Neuronal stem cell (in vitro differentiated cells): Measurements from ENCODE around the gene EPHA2.

Experiments used
- DNase-seq: peaks from one replicate; pipeline ENCODE4 v3.0.0-alpha.2; 2013; ENCODE audit warnings: low spot score
- H2AFZ ChIP-seq: one replicate; pipeline ENCODE4 v1.6.1; 2013; ENCODE audit warnings: mild to moderate bottlenecking, low read length, inconsistent platforms
- H2AK5ac ChIP-seq: 2 replicates; pipeline ENCODE4 v1.6.1; 2013; ENCODE audit warnings: low read depth, mild to moderate bottlenecking, inconsistent platforms, low read length, moderate library complexity, mixed read lengths
- H2BK120ac ChIP-seq: 2 replicates; pipeline ENCODE4 v1.6.1; 2013; ENCODE audit warnings: low read depth, mild to moderate bottlenecking, inconsistent platforms, low read length, moderate library complexity, mixed read lengths
- H2BK12ac ChIP-seq: one replicate; pipeline ENCODE4 v1.6.1; 2013; ENCODE audit warnings: low read length, inconsistent platforms
- H2BK15ac ChIP-seq: 2 replicates; pipeline ENCODE4 v1.6.1; 2013; ENCODE audit warnings: mild to moderate bottlenecking, low read length, inconsistent platforms, mixed read lengths
- H2BK5ac ChIP-seq: one replicate; pipeline ENCODE4 v1.6.1; 2013; ENCODE audit warnings: inconsistent platforms, mild to moderate bottlenecking, low read length, moderate library complexity
- H3K14ac ChIP-seq: one replicate; pipeline ENCODE4 v1.6.1; 2013; ENCODE audit warnings: low read length, inconsistent platforms
- H3K18ac ChIP-seq: 2 replicates; pipeline ENCODE4 v1.6.1; 2013; ENCODE audit warnings: low read length, inconsistent platforms
- H3K23ac ChIP-seq: 2 replicates; pipeline ENCODE4 v1.6.1; 2013; ENCODE audit warnings: low read depth, mild to moderate bottlenecking, mixed read lengths, low read length, inconsistent platforms; ENCODE audit not compliant: poor library complexity
- H3K27ac ChIP-seq: replicated peaks from 3 replicates; pipeline ENCODE4 v1.5.1; 2013; ENCODE audit warnings: low read length, inconsistent platforms
- H3K27me3 ChIP-seq, 3 experiments: 2 replicates each; pipeline ENCODE4 v1.6.1; 2013; ENCODE audit warnings: low read length in 3 of 3, mild to moderate bottlenecking in 2 of 3, inconsistent platforms in 1 of 3, low read depth in 1 of 3, mixed read lengths in 1 of 3, moderate library complexity in 1 of 3; ENCODE audit not compliant: control insufficient read depth in 3 of 3, insufficient read depth in 3 of 3
- H3K36me3 ChIP-seq, 2 donors: replicated peaks in 1 of 2; 2 replicates each; pipeline ENCODE4 v1.6.1; 2013; ENCODE audit warnings: low read length in 2 of 2; ENCODE audit not compliant: control insufficient read depth in 2 of 2, insufficient read depth in 2 of 2
- H3K4ac ChIP-seq: 2 replicates; pipeline ENCODE4 v1.6.1; 2013; ENCODE audit warnings: inconsistent platforms, mild to moderate bottlenecking, low read length, moderate library complexity
- H3K4me1 ChIP-seq, 2 donors: 1 replicate in 1 of 2; 2 replicates in 1 of 2; pipeline ENCODE4 v1.6.1; 2013; ENCODE audit warnings: low read length in 2 of 2, low read depth in 1 of 2; ENCODE audit not compliant: control insufficient read depth in 2 of 2, insufficient read depth in 1 of 2
- H3K4me2 ChIP-seq: one replicate; pipeline ENCODE4 v1.6.1; 2013; ENCODE audit warnings: mild to moderate bottlenecking, low read length, inconsistent platforms; ENCODE audit not compliant: insufficient read depth, poor library complexity, severe bottlenecking
- H3K4me3 ChIP-seq, 2 donors: 2 replicates each; pipeline ENCODE4 v1.5.1; 2013; ENCODE audit warnings: low read length in 2 of 2, mild to moderate bottlenecking in 2 of 2, inconsistent platforms in 1 of 2, moderate library complexity in 1 of 2
- H3K79me1 ChIP-seq: one replicate; pipeline ENCODE4 v1.6.1; 2013; ENCODE audit warnings: low read depth, mild to moderate bottlenecking, inconsistent platforms, low read length, moderate library complexity
- H3K9ac ChIP-seq: one replicate; pipeline ENCODE4 v1.6.1; 2013; ENCODE audit warnings: mild to moderate bottlenecking, low read depth, low read length, inconsistent platforms; ENCODE audit not compliant: poor library complexity
- H3K9me3 ChIP-seq, 2 donors: replicated peaks in 1 of 2; 2 replicates each; pipeline versions ENCODE3 to v1.6.1; 2013; ENCODE audit warnings: low read length in 2 of 2, mild to moderate bottlenecking in 2 of 2, inconsistent platforms in 1 of 2, low read depth in 1 of 2, mixed read lengths in 1 of 2, moderate library complexity in 1 of 2; ENCODE audit not compliant: control insufficient read depth in 2 of 2, insufficient read depth in 1 of 2
- H4K8ac ChIP-seq: one replicate; pipeline ENCODE4 v1.6.1; 2013; ENCODE audit warnings: low read depth, mild to moderate bottlenecking, inconsistent platforms, low read length, moderate library complexity
- H4K91ac ChIP-seq: one replicate; pipeline ENCODE4 v1.6.1; 2013; ENCODE audit warnings: low read length, low read depth, mild to moderate bottlenecking, inconsistent platforms; ENCODE audit not compliant: poor library complexity
- WGBS, 2 donors: extraction: QIAGEN DNeasy Blood & Tissue Kit; methylation state at CpG; one replicate each; pipeline ENCODE4 v1.1.7; 2013; ENCODE audit warnings: missing lambda C conversion rate in 2 of 2, mixed read lengths in 1 of 2; ENCODE audit not compliant: insufficient read length in 2 of 2, insufficient replicate concordance in 1 of 2; ENCODE audit errors: extremely low coverage in 2 of 2; 5-methylcytosine and 5-hydroxymethylcytosine counted together

Gene EPHA2

DNA sequence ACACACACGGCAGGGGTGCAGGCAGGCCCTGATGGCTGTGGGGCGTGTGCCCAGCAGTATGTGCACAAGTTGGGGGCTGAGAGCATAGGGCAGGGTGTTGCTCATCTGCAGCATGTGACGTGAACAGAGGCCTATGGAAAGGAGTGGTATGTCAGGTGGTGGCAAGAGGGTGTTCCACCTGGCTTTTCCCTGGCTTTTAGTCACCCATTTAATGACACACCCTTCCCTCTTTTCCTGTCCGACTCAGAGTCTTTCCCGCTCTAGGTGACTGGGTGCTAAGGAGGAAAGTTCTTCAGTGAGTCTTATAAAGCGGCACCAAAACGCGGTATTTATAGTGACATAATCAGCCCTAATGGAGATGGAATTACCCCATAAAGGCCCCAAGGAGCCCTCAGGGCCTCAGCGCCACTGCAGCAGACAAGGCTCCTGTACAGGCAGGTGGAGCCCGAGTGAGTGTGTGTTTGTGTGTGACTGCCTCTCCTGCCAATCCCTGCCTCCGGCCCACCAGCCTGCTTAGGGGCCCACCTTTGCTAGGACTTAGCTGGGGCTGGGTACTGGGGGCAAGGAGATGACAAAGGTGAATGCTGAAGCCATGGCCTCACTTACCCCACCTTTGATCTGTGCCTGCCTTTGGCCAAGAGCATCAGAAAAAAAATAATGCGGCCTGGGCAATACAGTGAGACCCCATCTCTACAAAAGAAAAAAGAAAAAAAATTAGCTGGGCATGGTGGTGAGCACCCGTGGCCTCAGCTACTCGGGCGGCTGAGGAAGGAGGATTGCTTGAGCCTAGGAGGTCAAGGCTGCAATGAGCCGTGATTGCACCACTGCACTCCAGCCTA, 3.3 kb upstream of the EPHA2 start:
- Histone ChIP-seq H2AFZ (no peak overlapping the region), H2AK5ac (peak overlapping the region; percentile 66), H2BK15ac (peak overlapping the region; percentile 30), H3K18ac (peak overlapping the region; percentile 78), H3K4me3 (peak overlapping the region in 1 of 2 donors; percentile 64), H3K36me3 (no peaks in the 10 kb centered on the region), H3K4ac (no peak overlapping the region), H4K91ac (no peak overlapping the region), H3K79me1 (peaks cover 3% of the 10 kb centered on the region), H3K9me3 (peaks cover 0 to 2% of the 10 kb centered on the region in 2 donors), H3K27ac (no peak overlapping the region), H3K4me1 (peaks cover 17 to 22% of the 10 kb centered on the region in 2 donors), H2BK12ac (peak overlapping the region; percentile 64), H3K4me2 (no peak overlapping the region), H2BK5ac (peak overlapping the region; percentile 62), H3K27me3 (no peaks in the 10 kb centered on the region), H2BK120ac (no peak overlapping the region), H3K14ac (no peak overlapping the region), H3K9ac (no peak overlapping the region), H4K8ac (no peak overlapping the region), H3K23ac (no peak overlapping the region)
- WGBS, 2 donors, result no CpG with 5 or more reads among the region's 16 CpGs
- DNase-seq, result no peak

DNA sequence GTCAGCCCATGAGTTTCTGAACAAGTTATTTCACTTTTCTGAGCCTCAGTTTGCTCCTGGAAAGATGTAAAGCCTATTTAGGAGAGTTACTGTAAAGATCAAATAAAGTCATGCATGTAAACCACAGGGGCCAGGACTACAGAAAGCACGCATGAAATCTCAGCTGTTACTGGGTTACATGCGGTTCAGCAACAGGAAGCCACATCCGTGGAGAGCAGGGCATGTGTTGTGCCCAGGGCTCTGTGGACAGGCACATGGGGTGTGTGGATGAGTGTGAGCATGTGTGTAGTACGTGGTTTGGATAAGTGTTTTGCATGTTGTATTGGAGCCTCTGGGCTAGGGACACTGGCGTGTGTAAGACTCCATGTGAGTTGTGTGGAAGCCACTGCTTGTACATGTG, 2.2 kb upstream of the EPHA2 start:
- no peak overlapping the region for H3K23ac ChIP-seq
- no peak overlapping the region for H3K4ac ChIP-seq
- H2AFZ ChIP-seq, result no peak overlapping the region
- H3K9me3 ChIP-seq, result peaks cover 0 to 2% of the 10 kb centered on the region in 2 donors
- H2BK15ac ChIP-seq, result peak overlapping the region; percentile 93
- H3K18ac ChIP-seq, result peak overlapping the region; percentile 15
- no CpG with 5 or more reads among the region's 5 CpGs for WGBS, 2 donors
- no peaks in the 10 kb centered on the region for H3K27me3 ChIP-seq
- no peaks in the 10 kb centered on the region for H3K36me3 ChIP-seq
- no peak overlapping the region for H4K91ac ChIP-seq
- DNase-seq, result no peak
- H3K27ac ChIP-seq, result no peak overlapping the region
- H2BK12ac ChIP-seq, result no peak overlapping the region
- H3K4me3 ChIP-seq, result no peak overlapping the region
- no peak overlapping the region for H4K8ac ChIP-seq
- H3K14ac ChIP-seq, result no peak overlapping the region
- H3K4me2 ChIP-seq, result no peak overlapping the region
- H2AK5ac ChIP-seq, result no peak overlapping the region
- no peak overlapping the region for H2BK5ac ChIP-seq
- no peak overlapping the region for H2BK120ac ChIP-seq
- peaks cover 6% of the 10 kb centered on the region for H3K79me1 ChIP-seq
- H3K9ac ChIP-seq, result no peak overlapping the region
- H3K4me1 ChIP-seq, result peaks cover 26 to 29% of the 10 kb centered on the region in 2 donors

DNA sequence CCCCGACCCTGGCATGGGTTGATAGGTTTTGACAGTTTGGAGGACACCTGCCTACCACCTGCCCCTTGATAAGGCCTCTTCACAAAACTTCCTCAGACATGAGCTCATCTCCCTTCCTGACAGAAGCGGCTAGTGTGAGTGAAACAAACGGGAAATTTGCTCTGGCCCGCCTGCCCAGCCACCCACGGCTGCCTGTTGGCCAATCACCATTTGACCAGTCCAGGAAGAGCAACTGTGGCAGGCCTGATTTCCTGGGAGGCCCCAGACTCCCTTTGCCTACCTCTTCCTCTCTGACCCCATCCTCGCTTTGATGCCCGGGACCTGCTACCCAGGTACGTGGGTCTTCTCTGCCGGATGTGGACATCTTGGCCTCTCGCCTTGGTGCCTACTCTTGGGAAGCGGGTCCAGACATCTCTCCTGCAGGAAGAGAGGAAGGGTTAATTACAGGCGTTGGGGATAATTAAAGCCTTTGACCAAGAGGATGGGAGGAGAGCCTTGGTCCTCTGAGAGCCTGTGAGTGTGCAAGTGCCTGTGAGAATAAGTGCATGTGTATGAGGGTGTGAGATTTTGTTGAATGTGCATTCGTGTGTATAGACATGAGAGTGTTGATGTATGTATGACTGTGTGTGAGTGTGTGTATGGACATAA, 1.1 kb upstream of the EPHA2 start:
- 100% methylated on average over 1 of the region's 13 CpGs; no CpG with 5 or more reads in 1 of the 2 donors for WGBS, 2 donors
- H3K4me3 ChIP-seq, result no peak overlapping the region
- H2BK5ac ChIP-seq, result no peak overlapping the region
- H4K91ac ChIP-seq, result peak overlapping the region; percentile 49
- no peak overlapping the region for H4K8ac ChIP-seq
- H3K18ac ChIP-seq, result peak overlapping the region; percentile 76
- H2BK12ac ChIP-seq, result peak overlapping the region; percentile 67
- peaks cover 0 to 2% of the 10 kb centered on the region in 2 donors for H3K9me3 ChIP-seq
- no peak overlapping the region for H2AK5ac ChIP-seq
- DNase-seq, result no peak
- peak overlapping the region; percentile 6 for H2AFZ ChIP-seq
- no peak overlapping the region for H3K14ac ChIP-seq
- H3K27ac ChIP-seq, result no peak overlapping the region
- peak overlapping the region; percentile 8 for H3K23ac ChIP-seq
- no peak overlapping the region for H3K4ac ChIP-seq
- peaks cover 32 to 34% of the 10 kb centered on the region in 2 donors for H3K4me1 ChIP-seq
- H2BK120ac ChIP-seq, result no peak overlapping the region
- no peaks in the 10 kb centered on the region for H3K36me3 ChIP-seq
- H3K79me1 ChIP-seq, result peaks cover 7% of the 10 kb centered on the region
- H3K27me3 ChIP-seq, result no peaks in the 10 kb centered on the region
- H3K4me2 ChIP-seq, result no peak overlapping the region
- no peak overlapping the region for H3K9ac ChIP-seq
- peak overlapping the region; percentile 79 for H2BK15ac ChIP-seq
